GM19099 (cell line): ENCODE results near the gene CEP164.

Source experiments
- POLR2A ChIP-seq: IDR thresholded peaks from 3 replicates; pipeline ENCODE4 v1.6.1; 2011; ENCODE audit warnings: low read depth; ENCODE audit not compliant: insufficient read length; ENCODE audit errors: extremely low read depth

CEP164 gene

GRCh38 chr11:117299351-117300282 lies 28.0 kb upstream of the CEP164 start:
- TF ChIP-seq POLR2A: no peak

- TF ChIP-seq POLR2A: no peak
Measured at GRCh38 chr11:117300283-117300663, 27.4 kb upstream of the CEP164 start.

DNA sequence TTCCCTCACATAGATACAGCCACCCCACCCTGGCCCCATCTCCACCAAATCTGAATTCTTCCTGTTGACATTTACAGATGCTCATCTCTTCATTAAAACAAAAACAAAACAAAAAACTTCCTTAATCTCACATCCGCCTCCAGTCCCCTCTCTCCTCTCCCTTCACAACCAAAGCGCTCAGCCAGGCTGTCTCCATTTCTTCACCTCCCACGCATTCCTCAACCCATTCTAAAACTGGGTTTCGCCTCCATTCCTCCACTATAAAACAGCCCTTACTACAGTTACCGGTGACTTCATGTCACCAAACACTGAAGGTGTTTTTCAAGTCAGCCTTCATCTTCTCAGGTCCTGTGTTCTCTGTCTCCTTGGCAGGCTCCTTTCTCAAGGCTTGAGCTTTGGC lies 26.9 kb upstream of the CEP164 start:
- TF ChIP-seq POLR2A: no peak

DNA sequence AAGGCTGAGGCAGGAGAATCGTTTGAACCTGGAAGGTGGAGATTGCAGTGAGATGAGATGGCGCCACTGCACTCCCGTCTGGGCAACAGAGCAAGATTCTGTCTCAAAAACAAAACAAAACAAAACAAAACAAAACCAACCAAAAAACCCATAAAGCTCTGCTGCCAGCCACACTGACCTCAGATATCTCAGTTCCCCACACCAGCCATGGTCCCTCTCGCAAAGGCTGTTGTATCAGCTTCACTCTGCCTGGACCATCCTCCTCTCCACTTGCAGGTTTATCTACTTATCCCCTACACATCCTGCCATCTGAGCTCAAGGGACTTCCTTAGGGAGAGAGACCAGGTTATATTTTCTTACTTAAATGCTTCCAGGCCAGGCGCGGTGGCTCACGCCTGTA lies 25.4 kb upstream of the CEP164 start:
- TF ChIP-seq POLR2A: no peak

- no peak for TF ChIP-seq POLR2A
Measured at GRCh38 chr11:117303101-117303500, 24.6 kb upstream of the CEP164 start.

DNA sequence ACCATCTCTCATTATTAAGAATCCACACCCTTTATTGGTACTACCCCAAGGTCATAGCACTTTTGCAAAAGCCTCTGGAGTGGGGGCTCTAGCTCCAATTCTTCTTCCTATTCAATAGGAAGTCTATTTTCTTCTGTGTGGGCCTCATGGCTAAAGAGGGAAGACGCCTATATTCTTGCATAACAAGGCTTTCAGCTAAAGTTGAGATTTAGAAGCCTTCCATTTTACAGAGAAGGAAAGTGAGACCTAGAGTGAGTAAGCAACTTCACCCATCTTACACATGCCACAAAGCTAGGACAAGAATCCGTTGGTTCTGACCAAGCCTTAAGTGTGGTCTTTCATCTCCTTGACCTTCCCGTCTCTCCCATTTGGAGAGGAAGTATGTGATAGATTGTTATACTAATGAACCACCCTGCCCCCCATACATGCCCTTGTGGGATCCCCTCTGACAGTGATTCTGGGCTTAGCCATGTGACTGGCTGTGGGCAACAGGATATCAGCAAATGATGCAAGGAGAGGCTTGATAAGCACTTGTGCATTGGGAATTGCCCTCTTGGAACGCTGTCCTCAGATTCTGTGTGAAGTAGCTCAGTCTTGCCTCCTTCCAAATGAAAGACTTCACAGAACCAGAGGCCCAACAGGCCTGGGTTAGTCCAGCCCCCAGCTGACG lies 23.9 kb upstream of the CEP164 start:
- TF ChIP-seq POLR2A: no peak

DNA sequence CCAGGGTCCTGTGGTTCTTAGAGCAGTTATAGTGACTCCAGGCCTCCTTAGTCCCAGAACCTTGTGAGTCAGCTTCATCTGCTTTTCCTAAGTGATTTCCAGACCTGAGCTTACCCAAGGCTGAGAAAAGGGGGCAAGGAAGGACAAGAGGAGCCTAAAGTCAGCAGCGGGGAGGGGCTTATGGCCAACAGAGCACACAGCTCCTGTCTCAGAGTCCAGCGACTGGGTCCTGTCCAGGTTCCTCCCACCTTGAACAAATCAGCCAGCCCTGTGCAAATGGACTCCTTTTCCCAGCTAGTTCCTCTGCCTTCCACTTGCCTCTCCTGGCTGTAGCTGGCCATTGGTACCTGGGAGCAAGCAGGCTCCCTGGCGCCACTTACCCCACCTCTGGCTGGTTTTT lies 22.5 kb upstream of the CEP164 start:
- TF ChIP-seq POLR2A: no peak

- no peak for TF ChIP-seq POLR2A
Measured at GRCh38 chr11:117309310-117309709, 18.3 kb upstream of the CEP164 start.

GRCh38 chr11:117313091-117313490 lies 14.6 kb upstream of the CEP164 start:
- no peak for TF ChIP-seq POLR2A

- TF ChIP-seq POLR2A: no peak
Measured at GRCh38 chr11:117313828-117314768, 13.6 kb upstream of the CEP164 start.

GRCh38 chr11:117314840-117315239 lies 12.8 kb upstream of the CEP164 start:
- TF ChIP-seq POLR2A: no peak

DNA sequence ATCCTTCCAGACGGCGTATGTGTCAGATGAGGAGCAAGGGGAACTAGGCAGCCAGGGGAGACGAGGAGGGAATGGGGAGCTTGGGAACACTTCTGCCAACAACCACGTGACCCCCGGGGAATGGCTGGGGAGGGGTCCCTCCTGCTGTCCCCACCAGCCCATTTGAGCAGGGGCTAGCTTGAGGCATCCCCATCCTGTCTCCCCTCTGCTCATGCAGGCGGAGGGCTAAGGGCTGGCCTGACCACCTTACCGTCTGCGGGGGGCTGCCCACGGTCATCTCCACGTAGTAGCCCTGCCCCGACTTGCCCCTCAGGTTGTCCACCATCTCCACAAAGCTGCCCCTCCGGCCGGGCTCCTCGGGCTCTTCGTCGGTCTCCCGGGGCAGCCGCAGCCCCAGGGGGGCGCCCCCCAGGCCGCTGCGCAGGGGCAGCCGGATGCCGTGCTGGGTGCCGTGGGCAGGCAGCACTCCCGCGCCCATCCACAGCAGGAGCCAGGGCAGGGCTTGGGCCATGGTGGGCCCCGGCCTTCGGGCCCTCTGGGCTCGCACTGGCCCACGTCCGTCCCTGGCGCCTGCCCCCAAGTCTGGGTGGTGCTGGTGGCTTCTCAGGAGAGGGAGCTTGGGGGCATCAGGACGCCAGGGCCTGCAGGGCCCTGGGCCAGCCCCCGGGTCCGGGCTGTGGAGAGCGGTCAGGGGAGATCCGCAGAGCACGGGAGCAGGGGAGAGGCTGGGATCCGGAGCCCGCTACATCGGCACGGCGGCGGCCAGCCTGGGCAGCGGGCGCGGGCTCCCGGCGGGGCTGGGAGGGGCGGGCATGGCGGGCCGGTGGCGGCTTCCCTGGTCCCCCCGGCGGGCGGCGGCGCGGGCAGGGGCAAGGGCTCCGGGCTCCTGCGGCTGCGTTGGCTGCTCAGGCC lies 12.1 kb upstream of the CEP164 start:
- TF ChIP-seq POLR2A: no peak

DNA sequence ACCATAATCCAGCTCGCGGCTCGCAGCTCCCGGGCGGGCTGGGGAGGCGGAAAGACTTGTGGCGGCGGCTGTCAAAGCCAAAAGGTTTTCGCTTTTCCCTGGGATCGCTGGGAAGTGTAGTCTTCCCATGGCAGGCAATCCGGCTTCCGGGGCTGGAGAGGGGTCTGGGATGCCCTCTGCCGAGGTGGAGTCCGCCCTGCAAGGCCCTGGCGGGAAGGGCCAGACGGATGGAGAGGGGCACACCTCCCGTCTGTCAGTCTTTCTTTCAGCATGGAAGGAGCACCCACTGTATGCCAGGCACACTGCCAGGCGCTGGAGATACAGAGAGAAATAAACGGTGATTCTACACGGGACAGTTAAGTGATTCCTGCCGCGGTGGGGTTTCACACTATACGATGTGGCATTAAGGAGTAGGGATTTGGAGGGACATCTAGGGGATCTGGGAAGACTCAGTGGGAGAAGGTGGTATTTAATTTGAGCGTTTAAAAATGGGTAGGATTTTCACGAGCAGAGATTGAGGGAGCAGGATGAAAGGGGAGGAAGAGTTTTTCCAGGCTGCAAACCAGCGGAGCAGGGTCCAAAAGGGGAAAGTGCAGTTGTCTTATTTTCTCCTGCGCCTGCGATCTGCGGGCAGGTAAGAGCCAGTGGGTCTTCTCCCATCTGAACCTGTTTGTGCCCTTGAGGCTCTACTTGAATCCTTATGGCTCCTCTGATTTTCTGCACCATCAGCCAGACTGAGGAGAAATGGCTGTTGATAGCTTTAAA lies 11.3 kb upstream of the CEP164 start, which contains the start of gene BACE1:
Gene BACE1, minus strand, starts transcription at position 60 of the 765 bp plus-strand sequence. CDS start 461 bp downstream, outside the sequence.
- TF ChIP-seq POLR2A: no peak
